LoVo (cell line): Measurements from ENCODE around the gene SPTY2D1.
"Not testable (repeated sequence)": the region's sequence is repeated elsewhere in the genome, so short reads cannot be mapped to it uniquely, and the experiment has no call there.

Experiments used
- DNase-seq: peaks from one replicate; pipeline ENCODE4 v3.0.0-alpha.2; 2016; ENCODE audit warnings: low spot score

SPTY2D1 gene

GRCh38 chr11:18618342-18619025 is 15.7 kb downstream of the SPTY2D1 start:
- DNase-seq, result no peak

- no peak for DNase-seq
These were observed 16.3 kb downstream of the SPTY2D1 start for GRCh38 chr11:18617688-18618341.

- DNase-seq, result no peak
These were observed 18.3 kb downstream of the SPTY2D1 start for GRCh38 chr11:18615628-18616392.

- no peak for DNase-seq
These were observed 19.5 kb downstream of the SPTY2D1 start for GRCh38 chr11:18614667-18615066.

- DNase-seq, result no peak
These were observed 21.7 kb downstream of the SPTY2D1 start for GRCh38 chr11:18612394-18612793.

- no peak for DNase-seq
These were observed 22.9 kb downstream of the SPTY2D1 start for GRCh38 chr11:18611196-18611595.

GRCh38 chr11:18608376-18608775 is 25.8 kb downstream of the SPTY2D1 start:
- DNase-seq, result no peak

- no peak for DNase-seq
These were observed 33.1 kb downstream of the SPTY2D1 start for GRCh38 chr11:18600915-18601569.

- DNase-seq, result no peak
These were observed 34.4 kb downstream of the SPTY2D1 start, which contains the start of gene MISFA for GRCh38 chr11:18599739-18600230. Gene MISFA (plus strand): TSS chr11:18599789. CDS start chr11:18599929, 140 bp downstream.

GRCh38 chr11:18594999-18595749 is 39.0 kb downstream of the SPTY2D1 start:
- DNase-seq, result no peak

GRCh38 chr11:18594088-18594487 is 40.1 kb downstream of the SPTY2D1 start:
- not testable (repeated sequence) for DNase-seq

- no peak for DNase-seq
These were observed 43.6 kb downstream of the SPTY2D1 start for GRCh38 chr11:18590571-18590970.

GRCh38 chr11:18588297-18589252 is 45.6 kb downstream of the SPTY2D1 start, which contains the start of gene UEVLD:
Gene UEVLD (minus strand): TSS chr11:18588734. CDS start chr11:18588654, 80 bp downstream.
- peak; percentile 88 for DNase-seq

- DNase-seq, result no peak
These were observed 52.3 kb downstream of the SPTY2D1 start for GRCh38 chr11:18581825-18582224.

GRCh38 chr11:18580113-18580766 is 53.9 kb downstream of the SPTY2D1 start:
- DNase-seq, result no peak

GRCh38 chr11:18578975-18579598 is 55.1 kb downstream of the SPTY2D1 start:
- peak; percentile 85 for DNase-seq

- no peak for DNase-seq
These were observed 58.8 kb downstream of the SPTY2D1 start for GRCh38 chr11:18575361-18575760.

GRCh38 chr11:18567081-18567480 is 67.1 kb downstream of the SPTY2D1 start:
- no peak for DNase-seq

- DNase-seq, result no peak
These were observed 67.7 kb downstream of the SPTY2D1 start for GRCh38 chr11:18566406-18566805.
